DOHH2 (cell line): ENCODE results near the gene FOLR2.
"Not testable (repeated sequence)": the region's sequence is repeated elsewhere in the genome, so short reads cannot be mapped to it uniquely, and the experiment has no call there.

Experiments
- H3F3A ChIP-seq: fragments of 200-600 bp; sonication (generic), shearing (Covaris generic); 2 replicates; pipeline ENCODE4 v1.6.0; 2016; ENCODE audit warnings: antibody characterized with exemption, mild to moderate bottlenecking; ENCODE audit not compliant: control insufficient read depth, insufficient read depth
- H3K27ac ChIP-seq: fragments of 200-600 bp; sonication (generic); 2 replicates; pipeline ENCODE4 v1.5.1; 2014; ENCODE audit warnings: low read depth, mild to moderate bottlenecking, low read length, moderate library complexity
- H3K27me3 ChIP-seq: fragments of 200-600 bp; sonication (generic); 2 replicates; pipeline ENCODE4 v1.6.1; 2014; ENCODE audit warnings: mild to moderate bottlenecking, low read length, mixed read lengths; ENCODE audit not compliant: control insufficient read depth
- H3K36me3 ChIP-seq: fragments of 200-600 bp; sonication (generic); 2 replicates; pipeline ENCODE4 v1.6.1; 2014; ENCODE audit warnings: mild to moderate bottlenecking, low read length, moderate library complexity, mixed read lengths; ENCODE audit not compliant: control insufficient read depth
- H3K4me1 ChIP-seq: fragments of 200-600 bp; sonication (generic); 2 replicates; pipeline ENCODE4 v1.6.1; 2014; ENCODE audit warnings: mild to moderate bottlenecking, low read length, mixed read lengths; ENCODE audit not compliant: control insufficient read depth
- H3K4me2 ChIP-seq: fragments of 200-600 bp; sonication (generic); 2 replicates; pipeline ENCODE4 v1.6.0; 2014; ENCODE audit warnings: mild to moderate bottlenecking, low read length, moderate library complexity
- H3K4me3 ChIP-seq: fragments of 200-600 bp; sonication (generic); 2 replicates; pipeline ENCODE4 v1.5.1; 2014; ENCODE audit warnings: mild to moderate bottlenecking, low read length, mixed read lengths
- H3K79me2 ChIP-seq: fragments of 200-600 bp; sonication (generic); 2 replicates; pipeline ENCODE4 v1.6.1; 2014; ENCODE audit warnings: mild to moderate bottlenecking, low read length, mixed read lengths; ENCODE audit not compliant: control insufficient read depth
- H3K9me2 ChIP-seq: fragments of 200-600 bp; sonication (generic); replicated peaks from 2 replicates; pipeline ENCODE4 v1.6.1; 2014; ENCODE audit warnings: mild to moderate bottlenecking, low read length, mixed read lengths; ENCODE audit not compliant: control insufficient read depth
- H3K9me3 ChIP-seq: fragments of 200-600 bp; sonication (generic); 2 replicates; pipeline ENCODE4 v1.6.1; 2014; ENCODE audit warnings: antibody characterized with exemption, low read length, mixed read lengths; ENCODE audit not compliant: control insufficient read depth, insufficient read depth
- H4K20me1 ChIP-seq: fragments of 200-600 bp; sonication (generic); 2 replicates; pipeline ENCODE4 v1.6.0; 2014; ENCODE audit warnings: low read depth, mild to moderate bottlenecking, antibody characterized with exemption, low read length, moderate library complexity; ENCODE audit not compliant: control insufficient read depth, insufficient read depth
- EZH2phosphoT487 ChIP-seq: fragments of 200-600 bp; sonication (generic); IDR thresholded peaks from 2 replicates; pipeline ENCODE4 v1.6.1; 2017; ENCODE audit warnings: borderline replicate concordance, mild to moderate bottlenecking, antibody characterized with exemption, low read length, moderate library complexity, mixed read lengths
- TF ChIP-seq, protein P1 (sequence below): fragments of 200-600 bp; sonication (generic); IDR thresholded peaks from one replicate; pipeline ENCODE4 v1.5.1; 2014; ENCODE audit warnings: antibody characterized with exemption, mild to moderate bottlenecking, low read depth, low read length; ENCODE audit not compliant: poor library complexity, severe bottlenecking

Gene FOLR2

GRCh38 chr11:72216638-72217037 is at the start of gene FOLR2:
TSS of gene FOLR2 (plus strand) at chr11:72216794. CDS start at chr11:72218585, 1,791 bp downstream.
- Histone ChIP-seq H3K4me3 (no peak within 1 kb of the TSS), H4K20me1 (no peaks in the 10 kb centered on the region), H3F3A (no peaks in the 10 kb centered on the region), H3K27ac (no peak within 1 kb of the TSS), H3K79me2 (peaks cover 3% of the 10 kb centered on the region), H3K27me3 (peaks cover 12% of the 10 kb centered on the region), H3K9me3 (no peaks in the 10 kb centered on the region), H3K4me2 (no peak within 1 kb of the TSS), H3K9me2 (no peaks in the 10 kb centered on the region), H3K36me3 (no peaks in the 10 kb centered on the region), H3K4me1 (peaks cover 21% of the 10 kb centered on the region)
- TF ChIP-seq, protein P1, sequence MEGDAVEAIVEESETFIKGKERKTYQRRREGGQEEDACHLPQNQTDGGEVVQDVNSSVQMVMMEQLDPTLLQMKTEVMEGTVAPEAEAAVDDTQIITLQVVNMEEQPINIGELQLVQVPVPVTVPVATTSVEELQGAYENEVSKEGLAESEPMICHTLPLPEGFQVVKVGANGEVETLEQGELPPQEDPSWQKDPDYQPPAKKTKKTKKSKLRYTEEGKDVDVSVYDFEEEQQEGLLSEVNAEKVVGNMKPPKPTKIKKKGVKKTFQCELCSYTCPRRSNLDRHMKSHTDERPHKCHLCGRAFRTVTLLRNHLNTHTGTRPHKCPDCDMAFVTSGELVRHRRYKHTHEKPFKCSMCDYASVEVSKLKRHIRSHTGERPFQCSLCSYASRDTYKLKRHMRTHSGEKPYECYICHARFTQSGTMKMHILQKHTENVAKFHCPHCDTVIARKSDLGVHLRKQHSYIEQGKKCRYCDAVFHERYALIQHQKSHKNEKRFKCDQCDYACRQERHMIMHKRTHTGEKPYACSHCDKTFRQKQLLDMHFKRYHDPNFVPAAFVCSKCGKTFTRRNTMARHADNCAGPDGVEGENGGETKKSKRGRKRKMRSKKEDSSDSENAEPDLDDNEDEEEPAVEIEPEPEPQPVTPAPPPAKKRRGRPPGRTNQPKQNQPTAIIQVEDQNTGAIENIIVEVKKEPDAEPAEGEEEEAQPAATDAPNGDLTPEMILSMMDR, result no peak
- TF ChIP-seq EZH2phosphoT487, result no peak

DNA sequence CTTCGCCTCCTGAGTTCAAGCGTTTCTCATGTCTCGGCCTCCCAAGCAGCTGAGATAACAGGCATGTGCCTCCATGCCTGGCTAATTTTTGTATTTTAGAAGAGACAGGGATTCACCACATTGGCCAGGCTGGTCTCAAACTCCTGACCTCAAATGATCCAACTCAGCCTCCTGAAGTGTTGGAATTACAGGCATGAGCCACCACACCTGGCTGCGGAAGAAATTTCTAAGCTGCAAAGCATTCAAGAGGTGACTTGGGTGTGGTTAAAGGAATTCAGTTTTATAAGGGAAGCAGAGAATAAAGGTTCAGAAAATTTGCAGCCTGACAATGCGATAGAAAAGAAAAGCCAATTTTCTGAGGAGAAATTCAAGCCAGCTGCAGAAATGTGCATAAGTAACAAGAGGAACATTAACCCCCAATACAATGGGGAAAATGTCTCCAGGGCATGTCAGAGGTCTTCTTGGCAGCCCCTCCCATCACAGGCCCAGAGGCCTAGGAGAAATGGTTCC is 47.5 kb upstream of the FOLR2 start:
- not testable (repeated sequence) for H4K20me1 ChIP-seq, H3K27ac ChIP-seq, H3K36me3 ChIP-seq, H3K9me3 ChIP-seq, H3K4me1 ChIP-seq, H3K27me3 ChIP-seq, H3K9me2 ChIP-seq, H3F3A ChIP-seq, H3K4me2 ChIP-seq, H3K4me3 ChIP-seq, H3K79me2 ChIP-seq

DNA sequence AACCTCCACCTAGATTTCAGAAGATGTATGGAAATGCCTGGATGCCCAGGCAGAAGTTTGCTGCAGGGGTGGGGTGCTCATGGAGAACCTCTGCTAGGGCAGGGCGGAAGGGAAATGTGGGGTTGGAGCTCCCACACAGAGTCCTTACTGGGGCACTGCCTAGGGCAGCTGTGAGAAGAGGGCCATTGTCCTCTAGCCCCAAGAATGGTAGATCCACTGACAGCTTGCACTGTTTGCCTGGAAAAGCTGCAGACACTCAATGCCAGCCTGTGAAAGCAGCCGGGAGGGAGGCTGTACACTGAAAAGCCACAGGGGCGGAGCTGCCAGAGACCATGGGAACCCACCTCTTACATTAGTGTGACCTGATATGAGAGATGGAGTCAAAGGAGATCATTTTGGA is 46.8 kb upstream of the FOLR2 start:
- not testable (repeated sequence) for H3K27me3 ChIP-seq, H3K27ac ChIP-seq, H3K9me3 ChIP-seq, H3K36me3 ChIP-seq, H3K4me3 ChIP-seq, H4K20me1 ChIP-seq, H3K9me2 ChIP-seq, H3K4me1 ChIP-seq, H3K79me2 ChIP-seq, H3F3A ChIP-seq, H3K4me2 ChIP-seq

DNA sequence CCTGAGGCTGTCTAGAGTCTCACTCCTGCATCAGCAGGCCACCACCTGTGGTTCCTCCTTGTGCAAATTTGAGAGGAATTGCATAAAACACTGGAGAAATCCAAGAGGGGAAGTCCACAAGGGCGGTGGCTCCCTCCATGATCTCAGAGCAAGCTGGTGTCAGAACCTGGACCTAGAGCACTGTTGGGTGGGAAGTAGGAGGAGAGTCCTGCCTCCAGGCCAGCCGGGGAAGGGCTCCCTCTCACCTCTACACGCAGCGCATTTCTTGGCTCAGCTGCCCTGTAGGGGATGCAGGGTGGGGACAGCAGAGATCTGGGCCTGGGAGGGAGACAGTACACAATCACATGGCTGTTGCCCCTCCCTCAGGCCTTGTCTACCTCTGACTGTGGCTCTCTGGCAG is 44.6 kb upstream of the FOLR2 start:
- H3K27ac ChIP-seq, H3K9me2 ChIP-seq, H3K27me3 ChIP-seq, H3F3A ChIP-seq, H3K4me3 ChIP-seq, H3K4me2 ChIP-seq, H4K20me1 ChIP-seq, H3K36me3 ChIP-seq, H3K79me2 ChIP-seq, H3K9me3 ChIP-seq, H3K4me1 ChIP-seq: not testable (repeated sequence)

GRCh38 chr11:72173291-72173690 is 43.3 kb upstream of the FOLR2 start:
- no peak overlapping the region for H3K27ac ChIP-seq
- no peaks in the 10 kb centered on the region for H3K9me2 ChIP-seq
- H3K36me3 ChIP-seq, result no peaks in the 10 kb centered on the region
- 0 out of 2 replicates have a peak, but pooled peaks cover 5% of the 10 kb centered on the region for H3K27me3 ChIP-seq
- no peaks in the 10 kb centered on the region for H3K9me3 ChIP-seq
- H3K79me2 ChIP-seq, result no peaks in the 10 kb centered on the region
- no peak overlapping the region for H3K4me2 ChIP-seq
- H3K4me1 ChIP-seq, result no peaks in the 10 kb centered on the region
- H3F3A ChIP-seq, result no peaks in the 10 kb centered on the region
- H4K20me1 ChIP-seq, result no peaks in the 10 kb centered on the region
- H3K4me3 ChIP-seq, result no peak overlapping the region
- TF ChIP-seq, protein P1, result no peak
- TF ChIP-seq EZH2phosphoT487, result no peak
